PC-9 (cell line): ENCODE results near the gene MMD2.

Source experiments
- CTCF ChIP-seq: fragments of 200-600 bp; sonication (generic); conservative IDR thresholded peaks from 2 replicates; pipeline ENCODE4 v1.6.1; 2017; ENCODE audit warnings: mixed run types, antibody characterized with exemption, mild to moderate bottlenecking, moderate library complexity
- EZH2 ChIP-seq: fragments of 200-600 bp; sonication (generic); IDR thresholded peaks from 2 replicates; pipeline ENCODE4 v1.8.0; 2017; ENCODE audit warnings: antibody characterized with exemption, low read depth

GRCh38 chr7:4948402-4948801 lies 10.6 kb downstream of the MMD2 start:
- no peak for TF ChIP-seq EZH2
- TF ChIP-seq CTCF: no peak
